ENCODE results near the gene SDK2. TPM values are rescaled to one million over a fixed set of nuclear protein-coding genes. Genes with fewer than 3 reads are reported as not detected.

Gene SDK2
- polyA plus RNA-seq, 3 donors, result 0.01 TPM; not detected in 2

DNA sequence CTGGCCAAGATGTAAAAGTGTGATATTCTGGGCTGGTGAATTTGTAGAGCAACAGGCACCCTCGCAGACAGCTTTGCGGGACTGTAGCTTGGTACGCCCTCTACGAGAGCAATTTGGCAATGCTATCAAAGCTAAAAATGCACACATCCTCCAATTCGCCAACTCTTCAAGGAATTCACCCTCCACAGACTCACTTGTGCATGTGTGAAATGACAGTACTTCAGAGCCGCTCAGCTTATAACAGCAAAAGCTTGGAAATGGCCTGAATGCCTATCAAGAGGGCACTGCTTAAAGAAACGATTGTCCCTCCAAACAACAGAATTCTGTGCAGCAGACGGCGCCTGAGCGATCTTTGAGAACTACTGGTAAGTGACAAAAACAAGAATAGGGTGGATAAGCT is 130.8 kb downstream of the SDK2 start:
- no peak overlapping the region for H3K4me2 ChIP-seq (replicated peaks; ENCODE audit: extremely low read depth, low read length, poor library complexity, severe bottlenecking)
- no peak overlapping the region for H3K27ac ChIP-seq (ENCODE audit: low read depth in 1 of 2, low read length in 2 of 2)
- Mint-ChIP-seq H3K9me3 (no peaks in the 10 kb centered on the region), H3K4me3 (no peak overlapping the region), H3K36me3 (no peaks in the 10 kb centered on the region), H3K27ac (no peak overlapping the region), H3K27me3 (ENCODE audit: low read depth in 3 of 3) (peaks cover 0 to 2% (median 0%) of the 10 kb centered on the region in 3 donors), H3K4me1 (no peaks in the 10 kb centered on the region)
- no peaks in the 10 kb centered on the region for H3K9me3 ChIP-seq (replicated peaks in 1 of 2; ENCODE audit: control insufficient read depth in 1 of 2, insufficient read depth in 1 of 2, low read length in 2 of 2)
- WGBS (ENCODE audit: insufficient coverage), result 100% methylated on average over 1 of the region's 10 CpGs
- H3K27me3 ChIP-seq (ENCODE audit: control insufficient read depth in 2 of 2, insufficient read depth in 2 of 2, low read length in 2 of 2), result no peaks in the 10 kb centered on the region
- no peaks in the 10 kb centered on the region for H3K79me2 ChIP-seq (ENCODE audit: insufficient read depth, low read length)
- TF ChIP-seq, protein P1, sequence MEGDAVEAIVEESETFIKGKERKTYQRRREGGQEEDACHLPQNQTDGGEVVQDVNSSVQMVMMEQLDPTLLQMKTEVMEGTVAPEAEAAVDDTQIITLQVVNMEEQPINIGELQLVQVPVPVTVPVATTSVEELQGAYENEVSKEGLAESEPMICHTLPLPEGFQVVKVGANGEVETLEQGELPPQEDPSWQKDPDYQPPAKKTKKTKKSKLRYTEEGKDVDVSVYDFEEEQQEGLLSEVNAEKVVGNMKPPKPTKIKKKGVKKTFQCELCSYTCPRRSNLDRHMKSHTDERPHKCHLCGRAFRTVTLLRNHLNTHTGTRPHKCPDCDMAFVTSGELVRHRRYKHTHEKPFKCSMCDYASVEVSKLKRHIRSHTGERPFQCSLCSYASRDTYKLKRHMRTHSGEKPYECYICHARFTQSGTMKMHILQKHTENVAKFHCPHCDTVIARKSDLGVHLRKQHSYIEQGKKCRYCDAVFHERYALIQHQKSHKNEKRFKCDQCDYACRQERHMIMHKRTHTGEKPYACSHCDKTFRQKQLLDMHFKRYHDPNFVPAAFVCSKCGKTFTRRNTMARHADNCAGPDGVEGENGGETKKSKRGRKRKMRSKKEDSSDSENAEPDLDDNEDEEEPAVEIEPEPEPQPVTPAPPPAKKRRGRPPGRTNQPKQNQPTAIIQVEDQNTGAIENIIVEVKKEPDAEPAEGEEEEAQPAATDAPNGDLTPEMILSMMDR (IDR thresholded peaks at IDR 0.05), result no peak
- intact Hi-C loops (cut with micrococcal nuclease), result no loop called here
- H3K9ac ChIP-seq (ENCODE audit: insufficient read depth, low read length, poor library complexity, severe bottlenecking), result no peak overlapping the region
- no peaks in the 10 kb centered on the region for H4K20me1 ChIP-seq (ENCODE audit: insufficient read depth, low read length)
- H2AFZ ChIP-seq (ENCODE audit: insufficient read depth, low read depth, low read length, poor library complexity, severe bottlenecking), result no peak overlapping the region
- no peaks in the 10 kb centered on the region for H3K36me3 ChIP-seq (replicated peaks in 1 of 2; ENCODE audit: control insufficient read depth in 1 of 2, insufficient read depth in 2 of 2, low read length in 2 of 2)
- DNase-seq, result no peak
- no peak overlapping the region for H3K4me3 ChIP-seq (replicated peaks in 1 of 3; ENCODE audit: low read depth in 2 of 3, low read length in 3 of 3)
- H3K4me1 ChIP-seq (ENCODE audit: control insufficient read depth in 1 of 2, insufficient read depth in 2 of 2, low read length in 2 of 2), result no peaks in the 10 kb centered on the region

DNA sequence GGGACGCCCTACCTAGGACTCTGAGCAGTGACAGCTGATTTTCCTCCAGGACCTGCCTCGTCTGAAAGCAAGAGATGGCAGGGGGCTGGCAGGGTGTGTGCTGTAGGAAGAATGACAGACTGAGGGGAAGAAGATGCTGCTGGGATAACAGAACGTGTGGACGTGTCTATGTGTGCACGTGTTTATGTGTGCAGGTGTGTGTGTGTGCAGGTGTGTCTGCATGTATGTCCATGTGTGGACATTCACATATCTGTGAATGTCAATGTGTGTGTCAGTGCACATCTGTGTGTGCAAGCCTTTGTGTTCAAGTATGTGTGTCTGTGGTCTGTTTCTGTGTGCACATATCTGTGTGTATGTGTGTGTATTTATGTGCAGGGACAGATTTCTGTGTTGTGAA is 132.5 kb downstream of the SDK2 start:
- Mint-ChIP-seq H3K27ac (no peak overlapping the region), H3K36me3 (no peaks in the 10 kb centered on the region), H3K4me1 (no peaks in the 10 kb centered on the region), H3K9me3 (no peaks in the 10 kb centered on the region), H3K4me3 (no peak overlapping the region), H3K27me3 (ENCODE audit: low read depth in 3 of 3) (peaks cover 0 to 2% (median 1%) of the 10 kb centered on the region in 3 donors)
- H3K27ac ChIP-seq (ENCODE audit: low read depth in 1 of 2, low read length in 2 of 2), result no peak overlapping the region
- H3K9ac ChIP-seq (ENCODE audit: insufficient read depth, low read length, poor library complexity, severe bottlenecking), result no peak overlapping the region
- no peaks in the 10 kb centered on the region for H3K4me1 ChIP-seq (ENCODE audit: control insufficient read depth in 1 of 2, insufficient read depth in 2 of 2, low read length in 2 of 2)
- H3K79me2 ChIP-seq (ENCODE audit: insufficient read depth, low read length), result no peaks in the 10 kb centered on the region
- intact Hi-C loops (cut with micrococcal nuclease), result loop anchor here in 1 of 2 donors (1.0 kb wide), 1 partner anchor 23 kb away; no protein-coding TSS in a partner anchor
- H3K4me2 ChIP-seq (replicated peaks; ENCODE audit: extremely low read depth, low read length, poor library complexity, severe bottlenecking), result no peak overlapping the region
- H3K4me3 ChIP-seq (replicated peaks in 1 of 3; ENCODE audit: low read depth in 2 of 3, low read length in 3 of 3), result no peak overlapping the region
- no peaks in the 10 kb centered on the region for H3K36me3 ChIP-seq (replicated peaks in 1 of 2; ENCODE audit: control insufficient read depth in 1 of 2, insufficient read depth in 2 of 2, low read length in 2 of 2)
- no peaks in the 10 kb centered on the region for H3K9me3 ChIP-seq (replicated peaks in 1 of 2; ENCODE audit: control insufficient read depth in 1 of 2, insufficient read depth in 1 of 2, low read length in 2 of 2)
- DNase-seq, result no peak
- no peaks in the 10 kb centered on the region for H4K20me1 ChIP-seq (ENCODE audit: insufficient read depth, low read length)
- TF ChIP-seq, protein P1 (IDR thresholded peaks at IDR 0.05), result no peak
- WGBS (ENCODE audit: insufficient coverage), result 91% methylated on average over 5 of the region's 5 CpGs
- H3K27me3 ChIP-seq (ENCODE audit: control insufficient read depth in 2 of 2, insufficient read depth in 2 of 2, low read length in 2 of 2), result no peaks in the 10 kb centered on the region
- H2AFZ ChIP-seq (ENCODE audit: insufficient read depth, low read depth, low read length, poor library complexity, severe bottlenecking), result no peak overlapping the region
